ACC112 (cell line): ENCODE measurements around the gene MRPL36.
A peak's percentile ranks its signal among the peaks of the same experiment; 100 is the strongest.
"Not testable (repeated sequence)": the region's sequence is repeated elsewhere in the genome, so short reads cannot be mapped to it uniquely, and the experiment has no call there.

Experiments used
- H2AFZ ChIP-seq: fragments of 200-600 bp; sonication (generic); one replicate; pipeline ENCODE4 v1.6.0; 2017; ENCODE audit warnings: antibody characterized with exemption, low read length; ENCODE audit not compliant: unreplicated experiment
- H3K27ac ChIP-seq: fragments of 200-600 bp; sonication (generic); 2 replicates; pipeline ENCODE4 v1.5.1; 2014; ENCODE audit warnings: low read depth, mild to moderate bottlenecking, antibody characterized with exemption, low read length, moderate library complexity
- H3K27me3 ChIP-seq: fragments of 200-600 bp; sonication (generic); 2 replicates; pipeline ENCODE4 v1.6.1; 2014; ENCODE audit warnings: mild to moderate bottlenecking, antibody characterized with exemption, low read length, moderate library complexity, mixed read lengths; ENCODE audit not compliant: insufficient read depth
- H3K36me3 ChIP-seq: fragments of 200-600 bp; sonication (generic); 2 replicates; pipeline ENCODE4 v1.6.1; 2016; ENCODE audit warnings: mild to moderate bottlenecking, antibody characterized with exemption, low read length, moderate library complexity, mixed read lengths; ENCODE audit not compliant: insufficient read depth
- H3K4me1 ChIP-seq: fragments of 200-600 bp; sonication (generic); one replicate; pipeline ENCODE4 v1.6.1; 2016; ENCODE audit warnings: low read length, mixed read lengths; ENCODE audit not compliant: insufficient read depth, unreplicated experiment, control insufficient read depth
- H3K4me3 ChIP-seq: fragments of 200-600 bp; sonication (generic); 2 replicates; pipeline ENCODE4 v1.5.1; 2014; ENCODE audit warnings: mild to moderate bottlenecking, low read depth, low read length
- H3K79me2 ChIP-seq: fragments of 200-600 bp; sonication (generic); one replicate; pipeline ENCODE4 v1.6.0; 2016; ENCODE audit warnings: low read length; ENCODE audit not compliant: control insufficient read depth, unreplicated experiment, insufficient read depth

MRPL36 gene

DNA sequence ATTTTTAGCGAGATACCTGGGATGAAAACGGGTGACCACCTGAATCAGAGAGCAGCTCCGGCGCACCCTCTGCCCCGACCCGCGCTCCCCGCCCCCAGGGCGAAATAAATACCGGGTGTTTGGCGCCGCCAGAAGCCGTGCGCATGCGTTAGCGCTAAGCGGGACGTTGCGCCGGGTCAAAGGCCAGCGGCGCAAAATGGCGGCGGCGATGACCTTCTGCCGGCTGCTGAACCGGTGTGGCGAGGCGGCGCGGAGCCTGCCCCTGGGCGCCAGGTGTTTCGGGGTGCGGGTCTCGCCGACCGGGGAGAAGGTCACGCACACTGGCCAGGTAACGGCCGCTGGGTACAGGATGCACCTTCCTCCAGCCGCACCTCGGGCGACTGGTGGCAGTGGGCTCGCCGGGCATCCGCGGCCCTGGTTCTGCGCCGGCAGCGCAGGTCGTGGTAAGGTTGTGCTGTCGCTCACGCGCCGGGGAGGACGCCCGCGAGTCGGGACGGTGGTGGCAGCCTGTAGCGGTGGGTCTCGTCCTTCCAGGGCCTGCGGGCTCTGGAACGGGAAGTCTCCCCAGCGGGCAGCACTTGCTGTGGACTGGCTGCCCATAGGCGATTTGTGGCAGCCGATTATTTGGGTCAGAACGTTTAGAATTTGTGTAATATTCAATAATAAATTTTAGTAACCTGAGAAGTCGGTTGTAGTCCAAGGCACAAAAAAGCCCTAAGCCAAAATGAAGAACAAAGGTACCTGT is 1.8 kb upstream of the MRPL36 start, which contains the start of gene NDUFS6:
TSS of gene NDUFS6 (plus strand) at position 186 of the 745 bp plus-strand sequence. CDS start at position 197, 11 bp downstream.
- Histone ChIP-seq H3K4me3 (peak within 1 kb of the TSS; percentile 87), H3K27me3 (no peaks in the 10 kb centered on the region), H3K36me3 (peaks cover 13% of the 10 kb centered on the region; the same call in 1 of the 2 replicates), H3K4me1 (peaks cover 15% of the 10 kb centered on the region), H3K27ac (peak within 1 kb of the TSS; percentile 77), H3K79me2 (peaks cover 74% of the 10 kb centered on the region), H2AFZ (peak within 1 kb of the TSS; percentile 95)

DNA sequence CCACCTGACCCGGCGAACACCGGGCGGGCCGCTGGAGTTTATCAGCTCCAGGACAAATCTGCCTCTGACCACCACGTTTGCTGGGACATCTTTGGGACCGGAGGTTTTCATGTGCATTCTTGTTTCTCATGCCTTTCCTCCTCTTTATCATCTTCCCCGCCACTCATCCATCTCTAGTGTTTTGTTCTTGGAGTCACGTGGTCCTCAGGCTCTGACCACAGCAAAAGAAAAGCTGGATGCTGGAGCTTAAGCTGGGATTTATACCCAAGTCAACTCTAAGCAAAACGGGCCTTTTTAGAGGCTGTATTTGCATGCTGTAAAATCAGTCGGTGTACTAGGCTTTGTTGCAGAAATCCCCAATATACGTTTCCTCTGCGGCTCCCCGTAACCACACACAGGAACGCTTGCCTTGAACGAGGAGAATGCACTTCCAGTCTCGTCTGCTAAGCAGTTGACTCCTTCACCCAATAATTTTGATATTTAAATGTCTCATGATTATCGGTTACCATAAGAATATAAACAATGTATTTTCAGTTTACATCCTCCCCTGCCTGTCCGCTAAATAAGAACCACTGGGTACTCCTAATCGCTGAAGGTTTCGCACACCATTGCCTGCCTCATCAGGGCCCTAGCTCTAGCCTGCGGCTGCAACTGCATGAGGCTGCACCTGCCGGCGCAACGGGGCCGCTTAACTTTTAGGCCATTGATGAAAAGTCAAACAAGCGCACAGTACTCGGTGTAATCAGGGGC is 1.0 kb upstream of the MRPL36 start:
- Histone ChIP-seq H3K4me3 (peak overlapping the region; percentile 87), H3K27ac (peak overlapping the region; percentile 77), H2AFZ (peak overlapping the region; percentile 95), H3K4me1 (peaks cover 15% of the 10 kb centered on the region), H3K79me2 (peaks cover 71% of the 10 kb centered on the region), H3K27me3 (no peaks in the 10 kb centered on the region), H3K36me3 (peaks cover 8% of the 10 kb centered on the region; the same call in 1 of the 2 replicates)

DNA sequence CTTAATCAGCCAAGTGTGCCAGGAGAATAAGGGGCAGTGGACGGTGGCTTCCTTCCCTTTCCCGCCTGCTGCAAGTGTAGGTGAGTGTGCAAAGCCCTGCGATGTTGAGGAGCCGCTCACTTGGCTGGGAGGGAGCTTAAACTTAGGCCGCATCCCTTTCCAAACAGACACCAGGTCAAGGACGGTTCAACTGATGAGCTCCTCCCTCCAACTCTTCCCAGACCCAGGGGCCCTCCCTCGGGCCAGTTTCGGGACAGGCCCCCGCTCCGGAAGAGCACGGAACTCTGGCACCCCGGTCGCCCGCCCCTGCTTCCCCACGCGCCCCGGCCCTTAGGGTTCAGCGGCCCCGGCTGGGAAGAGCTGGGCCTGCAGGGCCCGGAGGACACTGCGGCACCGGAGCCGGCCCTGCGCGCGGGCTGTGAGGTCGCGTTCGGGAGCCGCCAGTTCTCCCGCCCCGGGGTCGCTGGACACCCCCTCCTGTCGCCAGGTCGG is 481 bp downstream of the MRPL36 start:
- Histone ChIP-seq H2AFZ (no peak overlapping the region), H3K4me3 (peak overlapping the region; percentile 87), H3K79me2 (peaks cover 58% of the 10 kb centered on the region), H3K27ac (peak overlapping the region; percentile 49; the same call in 1 of the 2 replicates), H3K27me3 (no peaks in the 10 kb centered on the region), H3K36me3 (peaks cover 8% of the 10 kb centered on the region; the same call in 1 of the 2 replicates), H3K4me1 (peaks cover 25% of the 10 kb centered on the region)

DNA sequence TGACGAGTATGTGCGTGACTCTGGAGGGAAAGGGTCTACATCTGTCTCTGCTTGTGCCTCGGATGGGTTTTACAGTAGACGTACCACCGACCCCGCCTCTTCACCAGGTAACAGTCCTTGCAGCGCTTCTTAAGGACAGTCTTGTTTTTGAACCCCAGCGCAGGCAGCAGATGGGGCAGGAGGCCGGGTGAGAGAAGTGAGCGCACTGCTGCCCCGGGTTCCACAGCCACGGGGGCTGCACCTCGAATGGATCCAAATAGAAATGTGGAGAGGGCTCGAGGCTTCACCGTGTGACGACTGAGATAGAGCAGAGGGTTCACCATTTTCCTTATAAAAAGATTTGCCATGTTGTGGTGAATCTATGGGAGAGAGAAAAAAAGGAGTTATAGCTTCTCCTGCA is 1.0 kb downstream of the MRPL36 start:
- not testable (repeated sequence) for H2AFZ ChIP-seq, H3K27me3 ChIP-seq, H3K36me3 ChIP-seq
- peaks cover 52% of the 10 kb centered on the region for H3K79me2 ChIP-seq
- H3K4me3 ChIP-seq: peak overlapping the region; percentile 87
- H3K4me1 ChIP-seq: peaks cover 31% of the 10 kb centered on the region
- peak overlapping the region; percentile 49; the same call in 1 of the 2 replicates for H3K27ac ChIP-seq

DNA sequence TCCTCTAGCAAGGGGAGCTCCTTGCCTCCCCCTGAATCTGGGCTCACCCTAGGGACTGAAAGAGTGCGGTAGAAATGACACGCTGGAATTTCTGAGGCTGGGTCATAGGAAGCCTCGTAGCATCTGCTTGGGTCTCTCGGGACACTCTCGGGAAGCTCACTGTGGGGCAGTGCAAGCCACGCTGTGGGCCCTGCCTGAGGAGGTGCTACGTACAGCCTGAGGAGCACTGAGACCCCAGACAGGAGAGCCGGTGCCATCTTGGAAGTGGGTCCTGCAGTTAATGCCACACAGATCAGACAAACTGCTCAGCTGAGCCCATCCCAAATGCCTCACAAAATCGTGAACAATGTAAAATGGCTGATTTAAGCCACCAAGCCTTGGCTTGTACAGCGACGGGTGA is 1.8 kb downstream of the MRPL36 start:
- Histone ChIP-seq H3K4me3 (no peak overlapping the region; the same call in 1 of the 2 replicates), H3K27me3 (no peaks in the 10 kb centered on the region), H3K36me3 (peaks cover 8% of the 10 kb centered on the region; the same call in 1 of the 2 replicates), H3K79me2 (peaks cover 45% of the 10 kb centered on the region), H3K27ac (no peak overlapping the region), H2AFZ (no peak overlapping the region), H3K4me1 (peaks cover 38% of the 10 kb centered on the region)

DNA sequence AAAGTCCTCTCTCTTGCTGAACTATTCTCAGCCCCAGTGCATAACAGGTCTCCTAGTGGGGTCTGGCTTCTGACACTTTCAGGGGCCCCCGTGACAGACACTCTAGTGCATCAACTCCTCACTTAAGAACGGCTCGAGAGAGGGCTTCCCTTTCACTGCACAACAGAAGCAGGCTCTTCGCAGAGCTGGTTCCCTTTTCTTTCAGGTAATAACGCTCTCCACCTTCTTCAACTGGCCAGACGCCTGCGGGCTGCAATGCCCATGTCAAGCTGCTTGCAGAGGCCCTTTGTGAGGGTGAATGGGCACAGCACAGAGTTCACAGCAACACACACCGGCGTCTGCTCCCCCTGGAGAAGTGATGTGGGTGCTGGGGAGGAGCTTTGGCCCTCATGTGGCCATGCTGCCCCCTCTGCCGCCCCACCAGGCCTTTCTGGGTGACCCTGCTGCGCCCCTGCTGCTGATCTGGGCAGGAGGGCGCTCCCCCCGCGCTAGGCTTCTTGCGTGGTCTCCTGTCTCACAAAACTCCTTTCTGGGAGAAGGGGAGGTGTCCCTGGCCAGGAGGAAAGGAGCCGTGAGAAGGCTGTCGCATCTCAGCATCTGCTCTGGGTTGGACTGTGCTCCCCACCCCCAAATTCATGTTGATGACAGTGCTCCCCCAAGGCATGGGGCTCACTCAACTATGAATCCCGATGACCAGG is 2.4 kb downstream of the MRPL36 start:
- H3K79me2 ChIP-seq: peaks cover 39% of the 10 kb centered on the region

DNA sequence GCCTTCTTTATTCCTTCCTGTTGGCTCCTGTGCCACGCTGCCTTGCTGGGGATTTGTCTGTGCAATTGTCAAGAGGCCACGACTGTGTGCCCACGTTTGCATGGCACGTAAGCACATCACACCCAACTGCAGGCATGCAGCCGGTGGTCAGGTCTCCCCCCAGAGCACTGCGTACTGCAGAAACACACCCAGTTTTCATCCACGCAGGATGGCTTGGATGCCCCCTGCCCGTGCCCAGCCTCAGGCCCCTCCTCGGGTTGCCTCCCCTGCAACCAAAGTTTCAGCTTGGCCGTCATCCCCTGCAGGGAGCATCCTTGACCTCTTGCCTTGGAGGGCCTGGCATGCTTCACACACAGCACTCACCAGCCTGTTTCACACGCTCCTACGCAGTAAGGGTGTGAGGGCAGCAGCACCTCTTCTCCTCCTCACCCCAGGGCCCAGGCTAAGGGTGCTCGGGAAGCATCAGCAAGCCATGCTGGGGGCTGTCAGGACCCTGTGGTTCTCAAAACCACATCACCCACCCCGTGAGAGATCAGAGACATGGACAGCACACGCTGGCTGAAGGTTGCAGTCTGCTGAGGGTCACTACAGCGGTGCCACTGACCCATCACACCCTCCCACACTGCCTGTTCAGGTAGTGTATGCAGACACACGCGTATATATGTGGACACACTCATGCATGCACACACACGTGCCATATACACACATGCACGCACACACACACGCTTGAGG is 3.1 kb downstream of the MRPL36 start:
- Histone ChIP-seq H3K79me2 (peaks cover 32% of the 10 kb centered on the region), H3K36me3 (peaks cover 8% of the 10 kb centered on the region; the same call in 1 of the 2 replicates), H2AFZ (no peak overlapping the region), H3K4me1 (peaks cover 39% of the 10 kb centered on the region), H3K27me3 (no peaks in the 10 kb centered on the region), H3K27ac (no peak overlapping the region), H3K4me3 (no peak overlapping the region)

More for the DNA sequence above, 2.4 kb downstream of the MRPL36 start:
- H3K36me3 ChIP-seq: peaks cover 8% of the 10 kb centered on the region; the same call in 1 of the 2 replicates
- no peak overlapping the region for H2AFZ ChIP-seq
- no peaks in the 10 kb centered on the region for H3K27me3 ChIP-seq
- no peak overlapping the region for H3K27ac ChIP-seq
- no peak overlapping the region; the same call in 1 of the 2 replicates for H3K4me3 ChIP-seq
- peaks cover 39% of the 10 kb centered on the region for H3K4me1 ChIP-seq

DNA sequence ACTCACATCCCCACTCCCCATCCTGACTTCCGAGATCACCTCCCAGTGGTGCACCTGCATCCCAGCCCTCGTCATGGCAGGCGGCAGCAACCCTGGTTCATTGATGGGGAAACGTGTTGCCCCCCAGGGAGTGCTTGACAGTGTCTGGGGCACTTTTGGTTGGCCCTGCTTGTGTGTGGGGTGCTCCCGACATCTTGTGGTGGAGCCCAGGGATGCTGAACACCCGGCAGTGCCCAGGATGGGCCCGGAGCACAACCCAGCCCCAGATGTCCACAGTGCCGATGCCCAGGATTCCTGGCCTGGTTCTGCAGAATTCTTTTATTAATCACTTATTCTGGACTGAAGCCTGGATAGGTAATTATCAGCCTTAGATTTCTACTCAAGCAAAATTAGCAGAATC is 3.7 kb downstream of the MRPL36 start:
- peaks cover 8% of the 10 kb centered on the region; the same call in 1 of the 2 replicates for H3K36me3 ChIP-seq
- no peak overlapping the region for H3K4me3 ChIP-seq
- H3K27me3 ChIP-seq: no peaks in the 10 kb centered on the region
- H3K27ac ChIP-seq: no peak overlapping the region
- peaks cover 30% of the 10 kb centered on the region for H3K79me2 ChIP-seq
- peaks cover 43% of the 10 kb centered on the region for H3K4me1 ChIP-seq
- H2AFZ ChIP-seq: no peak overlapping the region

DNA sequence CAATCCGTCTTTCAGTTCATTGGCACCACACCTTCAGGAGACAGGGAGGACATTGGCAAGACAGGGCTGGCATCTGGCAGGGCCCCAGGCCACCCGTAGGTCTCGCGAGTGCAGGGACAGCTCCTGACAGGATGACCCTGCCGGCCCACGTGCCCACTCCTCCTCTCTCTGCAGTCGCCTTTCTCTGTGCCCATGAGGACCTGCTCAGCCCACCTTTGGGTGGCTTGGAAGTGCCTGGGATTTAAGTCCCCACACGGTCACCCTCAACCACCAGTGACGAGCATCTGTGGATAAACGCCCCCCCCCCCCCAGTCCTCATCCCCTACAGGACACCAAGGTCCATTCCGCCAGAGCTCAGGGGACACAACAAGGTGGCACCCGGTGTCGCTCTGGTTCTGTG is 4.1 kb downstream of the MRPL36 start:
- H3K27ac ChIP-seq: peak overlapping the region; percentile 69; the same call in 1 of the 2 replicates
- H3K4me1 ChIP-seq: peaks cover 46% of the 10 kb centered on the region
- H3K79me2 ChIP-seq: peaks cover 26% of the 10 kb centered on the region
- H3K4me3 ChIP-seq: no peak overlapping the region
- no peak overlapping the region for H2AFZ ChIP-seq
- H3K36me3 ChIP-seq: peaks cover 8% of the 10 kb centered on the region; the same call in 1 of the 2 replicates
- no peaks in the 10 kb centered on the region for H3K27me3 ChIP-seq
